ENCODE measurements around the gene NAA10.
A peak's percentile ranks its signal among the peaks of the same experiment; 100 is the strongest.

NAA10 gene

GRCh38 chrX:153908219-153908860 is 26.5 kb downstream of the NAA10 start:
- DNase-seq: no peak

DNA sequence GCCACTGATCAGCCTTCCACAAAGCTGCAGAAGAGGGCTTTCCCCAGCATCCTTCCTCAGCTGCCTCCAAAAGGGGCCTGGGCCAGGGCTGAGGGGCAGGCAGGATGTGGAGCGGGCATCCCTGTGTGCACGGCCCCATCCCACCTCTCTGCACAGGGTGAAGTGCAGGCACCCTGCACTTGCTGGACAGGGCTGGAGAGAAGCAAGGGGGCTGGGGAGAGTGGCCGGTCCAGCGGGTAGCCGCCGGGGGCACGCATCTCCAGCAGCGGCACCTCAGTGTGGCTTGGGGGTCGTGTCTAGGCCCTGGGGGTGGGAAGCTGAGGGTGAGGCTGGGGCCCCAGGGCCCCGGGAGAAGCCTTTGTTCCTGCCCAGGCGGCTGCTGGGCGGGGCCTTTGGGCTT is 27.4 kb downstream of the NAA10 start:
- no peak for DNase-seq

- DNase-seq: no peak
Measured at GRCh38 chrX:153906126-153906917, 28.5 kb downstream of the NAA10 start.

DNA sequence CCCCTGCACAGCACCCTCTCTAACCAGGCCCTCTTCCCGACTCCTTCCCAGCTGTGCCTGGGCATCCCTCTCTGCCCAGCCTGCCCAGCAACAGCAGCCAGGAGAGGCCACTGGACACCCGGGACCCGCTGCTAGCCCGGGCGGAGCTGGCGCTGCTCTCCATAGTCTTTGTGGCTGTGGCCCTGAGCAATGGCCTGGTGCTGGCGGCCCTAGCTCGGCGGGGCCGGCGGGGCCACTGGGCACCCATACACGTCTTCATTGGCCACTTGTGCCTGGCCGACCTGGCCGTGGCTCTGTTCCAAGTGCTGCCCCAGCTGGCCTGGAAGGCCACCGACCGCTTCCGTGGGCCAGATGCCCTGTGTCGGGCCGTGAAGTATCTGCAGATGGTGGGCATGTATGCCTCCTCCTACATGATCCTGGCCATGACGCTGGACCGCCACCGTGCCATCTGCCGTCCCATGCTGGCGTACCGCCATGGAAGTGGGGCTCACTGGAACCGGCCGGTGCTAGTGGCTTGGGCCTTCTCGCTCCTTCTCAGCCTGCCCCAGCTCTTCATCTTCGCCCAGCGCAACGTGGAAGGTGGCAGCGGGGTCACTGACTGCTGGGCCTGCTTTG is 29.2 kb downstream of the NAA10 start:
- no peak for DNase-seq

- DNase-seq: no peak
Measured at GRCh38 chrX:153903991-153904957, 30.6 kb downstream of the NAA10 start, which contains the start of gene AVPR2. Gene AVPR2, plus strand, starts transcription at chrX:153904673. Its CDS starts 473 bp downstream, at chrX:153905146.

GRCh38 chrX:153903238-153903980 is 31.4 kb downstream of the NAA10 start:
- DNase-seq: no peak

- no peak for DNase-seq
Measured at GRCh38 chrX:153902385-153902784, 32.5 kb downstream of the NAA10 start.

DNA sequence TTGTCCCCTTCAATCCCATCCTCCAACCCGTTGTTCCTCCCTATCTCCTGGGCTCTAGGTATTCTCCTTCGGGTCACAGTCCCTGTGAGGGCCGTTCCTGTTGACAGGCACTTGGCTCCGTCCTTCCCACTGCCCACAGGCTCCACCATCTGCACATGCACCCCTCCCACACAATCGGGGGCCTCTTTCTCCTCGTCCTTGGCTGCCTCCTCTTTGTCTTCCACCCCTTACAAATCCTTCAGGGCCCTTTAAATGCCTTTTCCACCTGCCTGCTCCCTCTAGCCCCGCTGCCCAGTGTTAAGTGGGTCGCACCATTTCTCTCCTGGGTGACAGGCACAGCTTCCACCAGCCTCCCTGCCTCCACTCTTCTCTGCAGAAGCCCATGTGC is 33.1 kb downstream of the NAA10 start:
- DNase-seq: no peak

DNA sequence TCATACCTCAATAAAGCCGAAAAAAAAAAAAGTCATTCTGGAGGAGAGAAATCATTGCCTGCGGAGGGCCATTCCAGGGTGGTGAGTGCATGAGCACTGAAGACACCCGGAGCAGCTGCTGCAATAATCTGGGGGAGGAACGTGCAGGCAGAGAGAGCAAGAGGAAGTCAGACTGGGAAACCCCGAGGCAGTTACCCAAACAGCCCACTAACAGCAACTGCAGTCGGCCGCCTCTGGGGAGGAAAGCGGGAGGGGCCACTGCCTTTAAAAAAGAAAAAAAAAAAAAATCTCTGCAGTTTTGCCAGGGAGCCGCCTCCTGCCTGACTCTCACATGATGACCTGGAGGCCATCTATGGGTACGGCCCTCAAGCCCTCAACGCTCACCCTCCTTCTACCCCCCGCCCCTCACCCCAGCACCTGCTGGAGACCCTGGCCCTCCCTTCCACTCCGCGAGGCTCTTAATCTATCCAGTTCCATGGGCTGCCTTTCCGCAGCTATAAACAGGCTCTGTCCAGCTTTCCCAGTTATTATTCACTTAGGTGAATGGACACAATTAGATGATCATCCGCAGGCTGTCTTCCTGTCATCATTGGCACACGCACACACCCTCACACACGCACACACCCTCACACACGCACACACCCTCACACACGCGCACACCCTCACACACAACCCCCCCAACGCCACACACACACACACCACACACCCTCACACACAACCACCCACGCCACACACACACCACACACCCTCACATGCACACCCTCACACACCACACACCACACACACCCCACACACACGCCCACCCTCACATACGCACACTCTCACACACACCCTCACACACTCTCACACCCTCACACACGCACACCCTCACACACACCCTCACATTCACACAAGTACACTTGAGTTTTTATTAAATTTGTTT is 33.7 kb downstream of the NAA10 start:
- peak; percentile 72 for DNase-seq

DNA sequence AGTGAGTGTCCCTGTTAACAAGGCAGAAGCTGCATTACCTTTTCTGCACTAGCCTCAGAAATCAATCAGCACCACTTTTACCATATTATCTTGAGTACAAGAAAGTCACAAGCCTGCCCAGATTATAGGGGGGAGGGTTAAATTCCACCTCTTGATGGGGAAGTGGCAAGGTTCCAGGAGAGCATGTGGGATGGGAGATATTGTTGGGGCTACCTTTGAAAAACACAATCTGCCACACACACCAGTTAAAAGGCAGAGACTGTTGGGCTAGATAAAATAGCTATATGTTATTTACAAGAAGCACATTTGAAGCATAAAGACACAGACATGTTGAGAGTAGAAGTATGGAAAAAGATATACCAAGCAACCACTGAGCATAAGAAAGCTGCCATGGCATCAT is 36.9 kb downstream of the NAA10 start:
- DNase-seq: no peak

- no peak for DNase-seq
Measured at GRCh38 chrX:153889123-153889522, 45.7 kb downstream of the NAA10 start.

DNA sequence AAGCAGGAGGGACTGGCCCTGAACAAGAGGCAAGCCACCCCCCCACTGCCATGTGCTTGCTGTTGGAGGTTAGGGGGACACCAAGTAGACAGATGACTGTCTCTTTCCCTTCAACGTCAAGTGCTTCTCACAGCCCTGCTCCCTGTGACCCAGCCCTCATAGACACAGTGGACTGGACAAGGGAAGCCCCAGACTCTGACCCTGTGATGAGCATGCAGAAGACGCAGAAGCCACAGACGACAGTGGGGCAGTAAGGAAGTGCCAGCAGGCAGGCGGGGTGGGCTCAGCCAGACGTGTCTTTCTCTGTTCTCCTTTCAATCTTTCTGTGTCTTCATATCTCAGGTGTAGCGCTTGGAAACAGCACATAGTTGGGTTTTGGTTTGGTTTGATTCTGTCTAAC is 46.5 kb downstream of the NAA10 start:
- DNase-seq: no peak

GRCh38 chrX:153887385-153887784 is 47.5 kb downstream of the NAA10 start:
- DNase-seq: no peak

GRCh38 chrX:153886915-153887314 is 47.9 kb downstream of the NAA10 start:
- no peak for DNase-seq

- no peak for DNase-seq
Measured at GRCh38 chrX:153885968-153886903, 48.6 kb downstream of the NAA10 start, which contains the start of gene L1CAM. Gene L1CAM, minus strand, starts transcription at chrX:153886173. Its CDS starts 10,337 bp downstream, at chrX:153875836.

GRCh38 chrX:153885208-153885787 is 49.5 kb downstream of the NAA10 start:
- DNase-seq: no peak

DNA sequence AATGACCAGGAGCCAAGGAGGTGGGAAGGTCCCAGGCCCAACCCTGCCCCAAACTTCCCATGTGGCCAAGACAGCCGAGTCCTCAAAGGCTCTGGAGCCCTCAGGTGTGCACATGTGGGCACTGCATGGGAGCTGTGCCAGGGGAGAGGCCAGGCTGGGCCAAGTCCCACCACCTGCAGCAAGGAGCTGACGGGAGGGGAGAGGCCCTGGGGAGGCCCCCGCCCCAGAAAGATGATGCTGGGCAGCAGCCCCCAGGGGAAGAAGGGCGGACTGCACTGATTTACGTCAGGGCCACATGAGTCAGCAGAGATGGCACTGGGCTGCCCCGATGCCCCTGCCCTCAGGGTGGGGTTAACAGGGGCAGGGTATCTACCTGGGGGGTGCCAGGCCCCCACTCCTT is 50.2 kb downstream of the NAA10 start:
- peak; percentile 42 for DNase-seq

- no peak for DNase-seq
Measured at GRCh38 chrX:153884136-153884535, 50.7 kb downstream of the NAA10 start.

- no peak for DNase-seq
Measured at GRCh38 chrX:153883163-153883843, 51.5 kb downstream of the NAA10 start.

Measured in NCI-H1436 (cell line).